ENCODE measurements around the gene MGMT. TPM values are rescaled to one million over a fixed set of nuclear protein-coding genes. Genes with fewer than 3 reads are reported as not detected.
A peak's percentile ranks its signal among the peaks of the same experiment; 100 is the strongest.

MGMT gene
- polyA plus RNA-seq, 3 donors, result 9.5 to 23.5 (median 17.5) TPM

DNA sequence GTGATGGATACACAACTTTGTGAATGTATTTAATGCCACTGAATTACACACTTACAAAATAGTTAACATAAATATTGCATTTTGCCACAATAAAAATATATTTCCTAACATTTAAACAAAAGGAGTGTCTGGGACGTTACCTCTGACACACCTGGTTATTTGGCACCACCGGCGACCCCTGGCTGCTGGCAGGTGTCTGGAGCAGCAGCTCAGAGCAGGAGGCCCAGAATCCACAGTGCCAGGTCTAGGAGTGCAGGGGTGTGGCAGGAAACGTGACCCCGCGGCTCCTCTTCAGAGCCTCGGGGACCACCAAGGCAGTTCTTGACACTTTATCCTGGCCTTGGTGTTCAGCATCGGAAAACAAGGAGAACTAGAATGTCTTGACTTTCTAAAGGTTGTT is 46.3 kb downstream of the MGMT start:
- no peaks in the 10 kb centered on the region for H3K4me1 Mint-ChIP-seq
- peaks cover 3 to 68% (median 24%) of the 10 kb centered on the region in 7 donors for H3K9me3 Mint-ChIP-seq
- Histone ChIP-seq H3K36me3 (replicated peaks in 1 of 2; ENCODE audit: control insufficient read depth in 1 of 2, insufficient read depth in 2 of 2, low read length in 2 of 2) (no peaks in the 10 kb centered on the region), H2AFZ (ENCODE audit: insufficient read depth, low read depth, low read length, poor library complexity, severe bottlenecking) (no peak overlapping the region), H3K4me3 (replicated peaks in 1 of 3; ENCODE audit: low read depth in 2 of 3, low read length in 3 of 3) (no peak overlapping the region), H3K4me1 (ENCODE audit: control insufficient read depth in 1 of 2, insufficient read depth in 2 of 2, low read length in 2 of 2) (no peaks in the 10 kb centered on the region), H3K9ac (ENCODE audit: insufficient read depth, low read length, poor library complexity, severe bottlenecking) (no peak overlapping the region), H3K79me2 (ENCODE audit: insufficient read depth, low read length) (no peaks in the 10 kb centered on the region), H3K27ac (ENCODE audit: low read depth in 1 of 2, low read length in 2 of 2) (no peak overlapping the region), H3K27me3 (ENCODE audit: control insufficient read depth in 2 of 2, insufficient read depth in 2 of 2, low read length in 2 of 2) (no peaks in the 10 kb centered on the region), H4K20me1 (ENCODE audit: insufficient read depth, low read length) (no peaks in the 10 kb centered on the region), H3K4me2 (replicated peaks; ENCODE audit: extremely low read depth, low read length, poor library complexity, severe bottlenecking) (no peak overlapping the region), H3K9me3 (replicated peaks in 1 of 2; ENCODE audit: control insufficient read depth in 1 of 2, insufficient read depth in 1 of 2, low read length in 2 of 2) (peaks cover 25 to 75% of the 10 kb centered on the region in 2 donors)
- H3K27ac Mint-ChIP-seq, result no peak overlapping the region
- TF ChIP-seq, protein P1, sequence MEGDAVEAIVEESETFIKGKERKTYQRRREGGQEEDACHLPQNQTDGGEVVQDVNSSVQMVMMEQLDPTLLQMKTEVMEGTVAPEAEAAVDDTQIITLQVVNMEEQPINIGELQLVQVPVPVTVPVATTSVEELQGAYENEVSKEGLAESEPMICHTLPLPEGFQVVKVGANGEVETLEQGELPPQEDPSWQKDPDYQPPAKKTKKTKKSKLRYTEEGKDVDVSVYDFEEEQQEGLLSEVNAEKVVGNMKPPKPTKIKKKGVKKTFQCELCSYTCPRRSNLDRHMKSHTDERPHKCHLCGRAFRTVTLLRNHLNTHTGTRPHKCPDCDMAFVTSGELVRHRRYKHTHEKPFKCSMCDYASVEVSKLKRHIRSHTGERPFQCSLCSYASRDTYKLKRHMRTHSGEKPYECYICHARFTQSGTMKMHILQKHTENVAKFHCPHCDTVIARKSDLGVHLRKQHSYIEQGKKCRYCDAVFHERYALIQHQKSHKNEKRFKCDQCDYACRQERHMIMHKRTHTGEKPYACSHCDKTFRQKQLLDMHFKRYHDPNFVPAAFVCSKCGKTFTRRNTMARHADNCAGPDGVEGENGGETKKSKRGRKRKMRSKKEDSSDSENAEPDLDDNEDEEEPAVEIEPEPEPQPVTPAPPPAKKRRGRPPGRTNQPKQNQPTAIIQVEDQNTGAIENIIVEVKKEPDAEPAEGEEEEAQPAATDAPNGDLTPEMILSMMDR (IDR thresholded peaks at IDR 0.05), result no peak
- H3K4me3 Mint-ChIP-seq, result no peak overlapping the region
- no peak for DNase-seq
- intact Hi-C loops (cut with micrococcal nuclease), result no loop called here
- no peaks in the 10 kb centered on the region for H3K36me3 Mint-ChIP-seq
- 93% methylated on average over 8 of the region's 8 CpGs for WGBS (ENCODE audit: insufficient coverage)
- no peaks in the 10 kb centered on the region for H3K27me3 Mint-ChIP-seq (ENCODE audit: low read depth in 3 of 3)

DNA sequence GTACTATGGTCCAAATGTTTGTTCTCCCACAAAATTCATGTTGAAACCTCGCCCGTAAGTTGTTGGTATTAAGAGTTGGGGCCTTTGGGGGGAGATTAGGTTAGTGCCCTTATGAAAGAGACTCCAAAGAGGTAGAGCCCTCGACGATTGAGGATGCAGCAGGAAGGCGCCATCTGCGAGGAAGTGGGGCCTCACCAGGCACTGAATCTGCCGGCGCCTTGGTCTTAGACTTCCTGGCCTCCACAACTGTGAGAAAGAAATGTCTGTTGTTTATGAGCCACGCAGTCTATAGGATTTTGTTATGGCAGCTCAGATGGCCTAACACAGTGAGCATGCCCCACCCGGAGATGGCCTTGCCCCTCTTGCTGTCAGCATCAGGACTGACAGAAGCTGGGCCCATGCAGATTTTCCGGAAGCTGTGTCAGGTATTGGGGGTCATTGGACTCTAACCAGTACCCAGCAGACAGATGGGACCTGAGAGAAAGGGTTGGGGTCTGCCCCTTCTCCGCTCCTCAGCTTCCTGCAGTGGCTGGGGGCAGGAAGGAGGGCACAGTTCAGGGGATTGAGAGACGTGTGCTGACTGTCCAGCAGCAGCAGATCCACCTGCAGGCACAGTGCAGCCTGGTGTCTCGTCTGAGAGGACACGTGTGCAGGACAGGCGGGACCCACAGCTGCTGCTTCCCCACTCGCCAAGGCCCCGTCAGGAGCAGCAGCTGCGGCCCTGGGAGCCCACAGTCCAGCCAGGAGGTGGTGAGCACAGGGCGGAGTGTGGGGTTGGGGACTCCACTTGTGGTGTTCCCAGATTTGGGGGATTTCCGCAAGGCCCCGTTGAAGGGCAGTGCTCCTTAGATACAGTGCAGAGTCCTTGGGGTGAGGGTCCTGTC is 47.8 kb downstream of the MGMT start:
- no peaks in the 10 kb centered on the region for H3K4me1 ChIP-seq (ENCODE audit: control insufficient read depth in 1 of 2, insufficient read depth in 2 of 2, low read length in 2 of 2)
- H2AFZ ChIP-seq (ENCODE audit: insufficient read depth, low read depth, low read length, poor library complexity, severe bottlenecking), result no peak overlapping the region
- no peaks in the 10 kb centered on the region for H3K27me3 Mint-ChIP-seq (ENCODE audit: low read depth in 3 of 3)
- H3K9ac ChIP-seq (ENCODE audit: insufficient read depth, low read length, poor library complexity, severe bottlenecking), result no peak overlapping the region
- H3K4me3 Mint-ChIP-seq, result no peak overlapping the region
- H3K27ac Mint-ChIP-seq, result peak overlapping the region in 1 of 7 donors; percentile 4
- no peak overlapping the region for H3K4me2 ChIP-seq (replicated peaks; ENCODE audit: extremely low read depth, low read length, poor library complexity, severe bottlenecking)
- no peaks in the 10 kb centered on the region for H3K4me1 Mint-ChIP-seq
- peaks cover 13 to 72% of the 10 kb centered on the region in 2 donors for H3K9me3 ChIP-seq (replicated peaks in 1 of 2; ENCODE audit: control insufficient read depth in 1 of 2, insufficient read depth in 1 of 2, low read length in 2 of 2)
- H3K4me3 ChIP-seq (replicated peaks in 1 of 3; ENCODE audit: low read depth in 2 of 3, low read length in 3 of 3), result no peak overlapping the region
- intact Hi-C loops (cut with micrococcal nuclease), result no loop called here
- H4K20me1 ChIP-seq (ENCODE audit: insufficient read depth, low read length), result no peaks in the 10 kb centered on the region
- TF ChIP-seq, protein P1 (IDR thresholded peaks at IDR 0.05), result no peak
- H3K36me3 Mint-ChIP-seq, result peaks cover 0 to 5% of the 10 kb centered on the region in 2 donors
- DNase-seq, result no peak
- 76% methylated on average over 15 of the region's 22 CpGs for WGBS (ENCODE audit: insufficient coverage)
- no peak overlapping the region for H3K27ac ChIP-seq (ENCODE audit: low read depth in 1 of 2, low read length in 2 of 2)
- peaks cover 3 to 62% (median 18%) of the 10 kb centered on the region in 7 donors for H3K9me3 Mint-ChIP-seq
- H3K36me3 ChIP-seq (replicated peaks in 1 of 2; ENCODE audit: control insufficient read depth in 1 of 2, insufficient read depth in 2 of 2, low read length in 2 of 2), result no peaks in the 10 kb centered on the region
- H3K27me3 ChIP-seq (ENCODE audit: control insufficient read depth in 2 of 2, insufficient read depth in 2 of 2, low read length in 2 of 2), result no peaks in the 10 kb centered on the region
- no peaks in the 10 kb centered on the region for H3K79me2 ChIP-seq (ENCODE audit: insufficient read depth, low read length)

Data from CD14-positive monocyte (primary cell).